T-helper 1 cell treated with Interleukin-12 subunit alpha and Interleukin-12 subunit beta and Interleukin-4 antibody, amounts not matched to agents 30 μg/mL and 1 μg/mL, for 36 hours (primary cell): ENCODE measurements around the gene NSG2.
"Not testable (repeated sequence)": the region's sequence is repeated elsewhere in the genome, so short reads cannot be mapped to it uniquely, and the experiment has no call there.

ENCODE experiments used
- H3K27ac Mint-ChIP-seq: one replicate; pipeline ENCODE4 v1.8.0; 2021; ENCODE audit warnings: mild to moderate bottlenecking, mixed read lengths
- H3K27me3 Mint-ChIP-seq: one replicate; pipeline ENCODE4 v1.8.0; 2021; ENCODE audit warnings: low read depth, mixed read lengths
- H3K36me3 Mint-ChIP-seq: one replicate; pipeline ENCODE4 v1.8.0; 2021; ENCODE audit warnings: low read depth, mixed read lengths
- H3K4me1 Mint-ChIP-seq: one replicate; pipeline ENCODE4 v1.8.0; 2021; ENCODE audit warnings: low read depth, mixed read lengths
- H3K4me3 Mint-ChIP-seq: one replicate; pipeline ENCODE4 v1.8.0; 2021; ENCODE audit warnings: mild to moderate bottlenecking, moderate library complexity, mixed read lengths
- H3K9me3 Mint-ChIP-seq: one replicate; pipeline ENCODE4 v1.8.0; 2021; ENCODE audit warnings: mixed read lengths

Gene NSG2

DNA sequence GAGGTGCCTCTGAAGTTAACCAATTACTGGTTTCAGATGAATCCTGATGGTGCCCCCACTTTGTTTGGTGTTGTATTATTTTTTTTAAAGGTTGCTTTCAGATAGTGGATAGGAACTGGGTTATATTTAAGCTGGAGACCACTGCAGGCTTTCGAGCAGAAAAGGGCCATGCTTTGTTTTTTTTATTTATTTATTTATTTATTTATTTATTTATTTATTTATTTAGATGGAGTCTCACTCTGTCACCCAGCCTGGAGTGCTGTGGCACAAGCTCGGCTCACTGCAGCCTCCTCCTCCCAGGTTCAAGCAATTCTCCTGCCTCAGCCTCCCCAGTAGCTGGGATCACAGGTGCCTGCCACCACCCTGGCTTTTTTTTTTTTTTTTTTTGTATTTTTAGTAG, 57.1 kb downstream of the NSG2 start:
- H3K9me3 Mint-ChIP-seq, H3K4me1 Mint-ChIP-seq, H3K4me3 Mint-ChIP-seq, H3K27me3 Mint-ChIP-seq, H3K36me3 Mint-ChIP-seq, H3K27ac Mint-ChIP-seq: not testable (repeated sequence)

DNA sequence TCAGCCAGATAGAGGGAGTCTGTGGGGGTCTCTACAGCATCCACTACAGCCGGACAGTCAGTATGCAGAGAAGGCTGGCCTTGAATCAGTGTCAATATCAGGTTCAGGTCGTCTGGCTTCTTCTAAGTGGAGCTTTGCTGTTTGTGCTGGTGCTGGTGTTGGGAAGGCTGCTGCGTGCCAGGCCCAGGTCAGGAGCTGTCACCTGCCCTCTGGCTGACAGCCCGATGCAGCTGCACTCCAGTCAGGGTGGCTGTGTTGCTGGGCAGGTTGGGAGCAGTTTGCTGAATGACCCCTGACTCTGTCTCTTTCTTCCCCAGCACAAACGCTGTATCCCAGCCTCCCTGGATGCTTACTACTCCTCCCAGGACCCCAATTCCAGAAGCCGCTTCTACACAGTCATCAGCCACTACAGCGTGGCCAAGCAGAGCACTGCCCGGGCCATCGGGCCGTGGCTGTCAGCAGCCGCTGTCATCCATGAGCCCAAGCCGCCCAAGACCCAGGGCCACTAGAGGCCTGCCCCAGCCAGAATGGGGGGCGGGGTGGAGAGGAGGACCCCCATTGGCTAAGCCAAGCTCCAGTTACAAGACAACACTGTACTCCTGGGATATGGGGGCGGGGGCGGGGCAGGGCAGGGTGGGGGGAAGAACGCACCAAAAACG, 61.6 kb downstream of the NSG2 start:
- H3K9me3 Mint-ChIP-seq, result no peaks in the 10 kb centered on the region
- no peak overlapping the region for H3K27ac Mint-ChIP-seq
- no peaks in the 10 kb centered on the region for H3K36me3 Mint-ChIP-seq
- H3K27me3 Mint-ChIP-seq, result no peaks in the 10 kb centered on the region
- no peak overlapping the region for H3K4me3 Mint-ChIP-seq
- H3K4me1 Mint-ChIP-seq, result no peaks in the 10 kb centered on the region

DNA sequence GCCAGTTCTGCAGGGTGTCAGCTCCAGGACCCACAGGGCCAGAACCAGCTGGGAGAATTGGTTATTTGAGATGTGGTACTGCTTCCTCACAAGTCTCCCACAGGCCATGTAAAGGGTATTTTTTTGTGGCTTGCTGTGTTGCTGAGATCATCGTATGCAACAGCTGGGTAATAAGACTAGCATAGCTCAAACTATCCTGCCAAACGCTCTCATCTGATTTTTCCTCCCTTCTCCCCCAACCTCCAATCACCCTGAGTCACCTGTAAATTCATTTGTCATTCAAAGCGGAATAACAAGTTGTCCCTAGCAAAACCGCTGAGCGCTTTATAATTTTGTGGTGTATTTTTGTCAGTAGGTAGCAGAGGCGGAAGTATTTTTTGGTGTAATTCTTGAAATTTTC, 63.2 kb downstream of the NSG2 start:
- H3K36me3 Mint-ChIP-seq, result no peaks in the 10 kb centered on the region
- no peaks in the 10 kb centered on the region for H3K4me1 Mint-ChIP-seq
- no peak overlapping the region for H3K4me3 Mint-ChIP-seq
- no peak overlapping the region for H3K27ac Mint-ChIP-seq
- H3K27me3 Mint-ChIP-seq, result no peaks in the 10 kb centered on the region
- H3K9me3 Mint-ChIP-seq, result no peaks in the 10 kb centered on the region

DNA sequence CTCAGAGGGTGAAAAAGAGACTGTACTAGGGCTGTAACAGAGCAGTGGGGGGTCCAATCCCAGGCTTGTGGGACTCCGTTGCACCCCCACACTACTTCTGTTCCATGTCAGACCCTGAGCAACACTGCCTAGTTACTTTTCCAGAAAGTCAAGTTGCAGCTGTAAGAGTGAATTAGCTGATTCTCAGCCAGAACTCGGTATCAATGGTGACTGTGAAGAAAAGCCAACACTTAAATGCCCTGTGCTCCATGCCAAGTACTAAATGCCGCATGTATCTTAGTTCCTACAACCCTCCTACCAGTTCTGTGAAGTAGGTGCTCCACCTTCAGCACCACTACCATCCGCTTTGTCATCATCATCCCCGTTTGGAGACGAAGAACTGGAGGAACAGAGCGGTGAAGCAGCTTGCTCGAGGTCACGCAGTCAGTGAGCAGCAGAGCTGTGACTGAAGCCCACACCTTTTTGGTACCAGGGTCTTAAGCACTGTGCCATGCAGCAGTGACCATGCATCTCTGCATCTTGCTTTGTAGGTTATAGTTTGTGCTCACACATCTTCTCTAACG, 64.3 kb downstream of the NSG2 start:
- Mint-ChIP-seq H3K27ac (no peak overlapping the region), H3K36me3 (no peaks in the 10 kb centered on the region), H3K9me3 (no peaks in the 10 kb centered on the region), H3K4me3 (no peak overlapping the region), H3K27me3 (no peaks in the 10 kb centered on the region), H3K4me1 (no peaks in the 10 kb centered on the region)

DNA sequence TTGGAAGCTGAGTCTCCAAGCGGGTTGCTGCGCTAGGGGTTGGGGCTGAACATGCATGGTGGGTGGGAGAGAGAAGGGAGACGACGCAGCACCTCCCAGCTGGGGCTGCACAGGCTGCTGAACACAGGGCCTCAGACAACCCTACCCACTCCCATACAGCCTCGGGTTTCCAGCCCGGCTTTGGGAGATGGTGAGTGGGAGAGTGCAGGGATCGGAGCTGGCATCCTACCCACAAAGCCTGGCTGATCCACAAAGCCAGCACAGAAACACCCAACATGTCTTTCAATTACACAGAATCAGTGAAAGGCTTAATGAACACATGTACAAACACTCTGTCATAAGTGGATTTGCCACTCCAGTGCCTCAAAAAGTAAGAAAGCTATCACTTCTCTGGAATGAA, 64.8 kb downstream of the NSG2 start:
- Mint-ChIP-seq H3K27me3 (no peaks in the 10 kb centered on the region), H3K36me3 (no peaks in the 10 kb centered on the region), H3K4me3 (no peak overlapping the region), H3K27ac (no peak overlapping the region), H3K4me1 (no peaks in the 10 kb centered on the region), H3K9me3 (no peaks in the 10 kb centered on the region)

DNA sequence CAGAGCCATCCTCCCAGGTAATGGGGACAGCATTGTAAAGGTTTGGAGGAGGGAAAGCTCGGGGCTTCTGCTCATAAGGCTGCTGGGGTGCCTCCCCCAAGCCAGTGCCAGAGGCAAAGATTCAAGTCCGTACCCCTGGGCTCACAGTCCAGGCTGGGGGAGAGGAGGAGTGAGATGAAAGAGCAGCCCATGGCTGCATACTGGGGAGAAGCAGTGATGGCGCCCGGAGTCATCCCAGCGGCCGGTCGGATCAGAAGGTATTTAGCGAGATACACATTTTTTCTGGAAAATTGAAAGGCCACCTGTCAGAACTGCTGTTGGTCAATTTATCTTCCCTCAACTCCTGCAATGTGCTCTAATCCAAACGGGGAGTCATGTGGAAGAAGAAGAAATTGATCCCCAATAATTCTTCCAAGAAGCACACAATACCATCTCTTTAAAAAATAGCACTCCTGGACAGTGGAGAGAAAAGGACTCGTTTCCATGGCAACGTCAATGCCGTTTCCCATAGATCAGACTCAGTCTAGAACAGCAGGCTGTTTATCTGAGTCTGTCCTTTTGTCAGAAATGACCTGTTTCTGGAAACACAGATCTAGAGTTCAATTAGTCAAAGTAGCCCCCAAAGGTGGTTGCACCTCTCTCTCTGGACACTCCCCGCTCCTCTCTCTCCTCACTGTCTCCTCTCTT, 65.9 kb downstream of the NSG2 start:
- Mint-ChIP-seq H3K4me1 (no peaks in the 10 kb centered on the region), H3K36me3 (no peaks in the 10 kb centered on the region), H3K27me3 (no peaks in the 10 kb centered on the region), H3K27ac (no peak overlapping the region), H3K4me3 (no peak overlapping the region), H3K9me3 (no peaks in the 10 kb centered on the region)

DNA sequence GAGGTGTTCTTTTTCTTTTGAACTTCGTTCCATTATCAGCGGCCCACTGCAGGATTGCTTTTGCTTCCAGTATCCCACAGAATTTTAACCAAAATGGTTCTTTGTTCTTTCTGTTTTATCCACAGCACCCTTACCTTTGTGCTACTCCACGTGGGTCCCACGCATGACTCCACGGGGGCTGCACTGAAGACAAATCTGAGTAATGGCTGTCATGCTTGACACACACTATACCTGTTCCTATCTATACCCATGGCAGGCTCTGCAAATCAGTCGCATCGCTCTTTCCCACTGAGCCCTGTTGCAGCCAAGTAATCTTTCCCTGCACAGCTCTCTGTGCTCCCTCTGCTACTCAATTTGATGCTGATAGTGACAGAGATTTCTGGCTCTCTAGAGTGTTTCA, 69.7 kb downstream of the NSG2 start:
- Mint-ChIP-seq H3K27ac (no peak overlapping the region), H3K4me3 (no peak overlapping the region), H3K27me3 (no peaks in the 10 kb centered on the region), H3K4me1 (no peaks in the 10 kb centered on the region), H3K9me3 (no peaks in the 10 kb centered on the region), H3K36me3 (no peaks in the 10 kb centered on the region)

DNA sequence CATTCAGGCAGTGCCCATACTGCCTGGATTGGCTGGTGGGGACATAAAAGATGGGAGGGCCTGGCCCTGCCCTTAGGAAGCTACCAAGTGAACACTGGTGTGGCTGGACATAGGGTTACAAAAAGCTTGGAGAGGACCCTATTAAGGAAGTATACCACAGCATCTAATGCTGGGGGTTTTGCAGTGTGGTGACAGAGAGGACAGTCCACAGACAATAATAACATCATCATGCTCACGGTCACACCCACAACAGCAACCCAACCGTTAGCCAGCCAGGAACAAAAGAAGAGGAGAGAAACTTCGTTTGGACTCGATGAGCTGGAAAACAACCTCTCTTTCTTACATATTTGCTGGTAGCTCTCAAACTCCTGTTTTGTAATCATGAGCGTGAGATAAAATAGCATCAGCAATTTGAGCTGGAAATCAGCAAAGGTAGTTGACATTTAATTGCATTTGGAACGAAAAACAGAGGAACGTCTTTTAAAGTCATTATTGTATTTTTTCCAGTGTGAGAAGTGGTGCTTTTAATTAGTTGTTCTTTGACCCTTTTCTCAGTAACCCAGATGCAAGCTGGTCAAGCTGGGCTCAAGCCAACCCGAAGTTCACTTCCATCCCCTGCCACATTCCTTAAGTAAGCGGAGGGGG, 73.4 kb downstream of the NSG2 start:
- Mint-ChIP-seq H3K4me1 (no peaks in the 10 kb centered on the region), H3K27ac (no peak overlapping the region), H3K4me3 (no peak overlapping the region), H3K9me3 (no peaks in the 10 kb centered on the region), H3K27me3 (no peaks in the 10 kb centered on the region), H3K36me3 (no peaks in the 10 kb centered on the region)

- Mint-ChIP-seq H3K27ac (no peak overlapping the region), H3K9me3 (no peaks in the 10 kb centered on the region), H3K27me3 (no peaks in the 10 kb centered on the region), H3K36me3 (no peaks in the 10 kb centered on the region), H3K4me3 (no peak overlapping the region), H3K4me1 (no peaks in the 10 kb centered on the region)
These were observed 74.0 kb downstream of the NSG2 start for GRCh38 chr5:174119468-174119881.

- no peaks in the 10 kb centered on the region for H3K27me3 Mint-ChIP-seq
- peaks cover 7% of the 10 kb centered on the region for H3K9me3 Mint-ChIP-seq
- H3K4me3 Mint-ChIP-seq, result no peak overlapping the region
- no peaks in the 10 kb centered on the region for H3K4me1 Mint-ChIP-seq
- no peaks in the 10 kb centered on the region for H3K36me3 Mint-ChIP-seq
- no peak overlapping the region for H3K27ac Mint-ChIP-seq
These were observed 75.0 kb downstream of the NSG2 start for GRCh38 chr5:174120401-174121005.

DNA sequence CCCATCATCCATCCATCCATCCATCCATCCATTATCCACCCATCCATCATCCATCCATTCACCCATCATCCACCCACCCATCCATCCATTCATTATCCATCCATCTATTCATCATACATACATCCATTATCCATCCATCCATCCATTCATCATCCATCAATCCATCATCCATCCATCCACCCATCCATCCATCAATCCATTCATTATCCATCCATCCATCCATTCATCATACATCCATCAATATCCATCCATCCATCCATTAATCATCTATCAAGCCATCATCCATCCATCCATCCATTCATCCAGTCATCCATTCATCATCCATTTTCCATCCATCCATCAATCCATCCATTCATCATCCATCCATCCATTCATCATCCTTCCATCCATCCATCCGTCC, 89.0 kb downstream of the NSG2 start:
- Mint-ChIP-seq H3K9me3 (no peaks in the 10 kb centered on the region), H3K36me3 (no peaks in the 10 kb centered on the region), H3K27me3 (no peaks in the 10 kb centered on the region), H3K4me3 (no peak overlapping the region), H3K4me1 (no peaks in the 10 kb centered on the region), H3K27ac (no peak overlapping the region)

DNA sequence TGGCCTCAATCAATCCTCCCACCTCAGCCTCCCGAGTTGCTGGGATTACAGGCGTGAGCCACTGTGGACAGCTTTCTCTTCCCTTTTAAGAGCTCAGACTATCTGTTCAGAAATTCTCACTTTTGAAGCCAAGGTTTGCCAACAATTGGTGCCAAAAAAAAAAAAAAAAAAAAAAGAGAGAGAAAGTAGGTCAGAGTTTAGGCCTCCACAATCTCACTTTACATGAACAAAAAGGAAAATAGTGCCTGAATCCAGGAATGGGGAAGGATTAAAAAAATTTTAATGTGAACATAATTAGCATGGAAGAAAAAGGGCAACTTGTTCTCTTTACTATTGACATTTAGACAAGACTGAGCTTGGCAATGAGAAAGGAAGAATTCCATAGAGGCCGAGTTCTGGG, 94.1 kb downstream of the NSG2 start:
- Mint-ChIP-seq H3K4me3 (no peak overlapping the region), H3K9me3 (no peaks in the 10 kb centered on the region), H3K36me3 (no peaks in the 10 kb centered on the region), H3K27ac (no peak overlapping the region), H3K27me3 (no peaks in the 10 kb centered on the region), H3K4me1 (no peaks in the 10 kb centered on the region)

GRCh38 chr5:174140452-174141020, 95.0 kb downstream of the NSG2 start:
- H3K27me3 Mint-ChIP-seq, result no peaks in the 10 kb centered on the region
- no peaks in the 10 kb centered on the region for H3K36me3 Mint-ChIP-seq
- H3K9me3 Mint-ChIP-seq, result no peaks in the 10 kb centered on the region
- H3K27ac Mint-ChIP-seq, result no peak overlapping the region
- no peak overlapping the region for H3K4me3 Mint-ChIP-seq
- no peaks in the 10 kb centered on the region for H3K4me1 Mint-ChIP-seq

DNA sequence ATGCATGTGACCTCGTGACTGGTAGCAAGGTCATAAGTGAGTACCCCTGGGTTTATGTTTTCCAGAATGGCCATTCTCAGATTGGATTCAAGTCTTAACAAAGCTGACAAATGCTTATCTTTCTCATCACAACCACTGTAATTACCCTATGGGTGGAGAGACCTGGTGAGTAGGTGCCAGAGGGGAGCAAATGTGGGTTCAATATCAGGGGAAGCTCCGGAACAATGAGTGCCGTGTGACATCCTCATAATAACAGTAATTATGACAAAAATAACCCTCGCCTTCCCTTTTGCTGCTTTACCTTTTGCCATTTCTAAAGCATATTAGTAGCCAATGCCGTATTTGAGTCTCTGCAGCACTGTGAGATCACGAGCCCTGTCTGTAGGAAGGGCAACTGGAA, 95.9 kb downstream of the NSG2 start:
- Mint-ChIP-seq H3K9me3 (no peaks in the 10 kb centered on the region), H3K4me1 (no peaks in the 10 kb centered on the region), H3K27ac (no peak overlapping the region), H3K36me3 (no peaks in the 10 kb centered on the region), H3K4me3 (no peak overlapping the region), H3K27me3 (no peaks in the 10 kb centered on the region)
